NK-92 (cell line): ENCODE data around the gene FAM3A.

ENCODE experiments used
- DNase-seq: peaks from one replicate; lab custom pipeline; 2025; ENCODE audit not compliant: unreplicated experiment; lab: John Stamatoyannopoulos, UW

FAM3A gene

GRCh38 chrX:154481911-154482601 lies 34.0 kb downstream of the FAM3A start:
- DNase-seq: no peak

DNA sequence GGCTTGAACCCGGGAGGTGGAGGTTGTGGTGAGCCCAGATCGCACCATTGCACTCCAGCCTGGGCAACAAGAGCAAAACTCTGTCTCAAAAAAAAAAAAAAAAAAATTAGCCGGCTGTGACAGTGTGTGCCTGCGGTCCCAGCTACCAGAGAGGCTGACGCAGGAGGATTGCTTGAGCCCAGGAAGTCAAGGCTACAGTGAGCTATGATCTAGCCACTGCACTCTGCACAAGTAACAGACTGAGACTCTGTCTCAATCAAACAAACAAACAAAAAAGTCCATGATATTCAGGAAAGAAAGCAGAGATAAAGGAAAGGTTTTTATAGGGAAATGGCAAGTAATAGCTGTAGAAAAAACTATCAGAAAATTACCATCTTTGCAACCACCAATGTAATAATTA lies 34.8 kb downstream of the FAM3A start:
- no peak for DNase-seq

DNA sequence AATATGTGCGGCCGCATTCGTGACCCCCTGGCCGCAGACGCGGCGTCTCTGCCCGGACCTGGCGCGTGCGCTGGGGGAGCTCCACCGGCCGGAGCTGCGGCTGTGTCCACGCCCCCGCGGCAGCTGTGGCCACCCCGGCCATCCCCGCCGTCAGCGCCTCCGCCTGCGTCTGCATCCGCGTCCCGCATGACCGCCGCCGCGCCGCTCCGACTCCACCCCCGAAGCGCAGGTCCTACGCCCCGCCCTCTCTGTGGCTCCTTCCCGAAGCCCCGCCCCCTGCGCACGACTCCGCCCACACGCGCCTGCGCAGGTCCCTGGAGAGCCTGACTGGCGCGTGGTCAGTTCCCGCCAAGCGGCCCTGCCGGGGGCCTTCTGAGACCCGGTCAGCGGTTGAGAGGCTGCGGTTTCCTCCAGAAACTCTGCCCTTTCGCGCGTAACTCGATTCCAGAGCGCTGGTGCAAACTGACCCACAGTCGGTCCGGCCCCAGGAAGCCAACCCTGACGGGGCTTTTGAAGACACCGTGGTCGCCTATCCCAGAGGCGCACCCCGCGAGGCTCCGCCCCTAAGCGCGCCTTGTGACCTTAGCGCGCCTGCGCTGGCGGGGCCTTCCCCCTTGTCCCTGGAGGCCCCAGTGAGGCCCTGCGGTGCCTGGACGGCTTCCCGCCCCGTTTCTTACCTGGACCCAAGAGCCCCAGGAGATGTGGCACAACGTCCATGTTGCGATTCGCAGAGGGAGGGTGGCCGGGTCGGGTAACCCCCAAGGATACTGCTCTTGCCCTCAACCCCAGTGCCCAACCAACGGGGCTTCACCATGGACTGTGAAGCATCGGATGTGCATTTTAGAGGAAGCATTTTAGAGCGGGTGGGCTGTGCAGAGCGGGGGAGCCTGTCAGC lies 37.1 kb downstream of the FAM3A start, which contains the start of gene LAGE3:
Gene LAGE3, minus strand, starts transcription at position 554 of the 895 bp plus-strand sequence. Its CDS starts 366 bp downstream, at position 188.
- DNase-seq: no peak

GRCh38 chrX:154477891-154478477 lies 38.0 kb downstream of the FAM3A start:
- DNase-seq: no peak

- DNase-seq: no peak
These were observed 39.2 kb downstream of the FAM3A start for GRCh38 chrX:154476821-154477220.

- DNase-seq: no peak
These were observed 42.3 kb downstream of the FAM3A start for GRCh38 chrX:154473683-154474082.

GRCh38 chrX:154472685-154473632 lies 43.1 kb downstream of the FAM3A start:
- DNase-seq: no peak

- no peak for DNase-seq
These were observed 44.0 kb downstream of the FAM3A start for GRCh38 chrX:154471839-154472684.

- no peak for DNase-seq
These were observed 45.0 kb downstream of the FAM3A start for GRCh38 chrX:154470914-154471568.

DNA sequence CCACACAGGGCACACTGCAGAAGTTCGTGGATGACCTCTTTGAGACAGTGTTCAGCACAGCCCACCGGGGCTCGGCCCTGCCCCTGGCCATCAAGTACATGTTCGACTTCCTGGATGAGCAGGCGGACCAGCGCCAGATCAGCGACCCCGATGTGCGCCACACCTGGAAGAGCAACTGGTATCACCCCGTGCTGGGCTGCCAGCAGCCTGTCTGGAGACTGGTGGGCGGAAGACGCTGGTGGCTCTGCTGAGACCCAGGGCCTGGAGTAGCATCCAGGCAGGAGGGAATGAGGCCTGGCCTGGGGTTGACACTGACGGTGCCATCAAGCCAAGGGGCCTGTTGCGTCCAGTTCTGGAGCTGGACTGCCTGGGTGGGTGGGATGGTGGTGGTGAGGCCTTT lies 45.6 kb downstream of the FAM3A start:
- DNase-seq: no peak

DNA sequence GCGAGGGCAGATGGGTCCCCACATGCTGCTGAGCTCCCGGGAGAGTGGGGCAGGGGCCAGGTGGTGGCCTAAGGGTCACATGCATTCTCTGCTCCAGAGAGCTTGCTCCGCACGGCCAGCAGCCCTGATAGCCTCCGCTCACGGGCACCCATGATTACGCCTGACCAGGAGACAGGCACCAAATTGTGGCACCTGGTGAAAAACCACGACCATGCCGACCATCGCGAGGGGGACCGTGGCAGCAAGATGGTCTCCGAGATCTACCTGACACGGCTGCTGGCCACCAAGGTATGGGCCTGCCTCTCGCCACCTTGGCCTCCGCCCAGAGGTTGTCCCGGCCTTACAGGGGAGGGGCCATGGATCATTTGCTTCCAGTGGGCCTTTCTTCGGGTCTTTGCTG lies 46.2 kb downstream of the FAM3A start:
- no peak for DNase-seq

- DNase-seq: no peak
These were observed 46.9 kb downstream of the FAM3A start for GRCh38 chrX:154469114-154469513.

GRCh38 chrX:154468217-154468616 lies 47.8 kb downstream of the FAM3A start:
- DNase-seq: no peak

DNA sequence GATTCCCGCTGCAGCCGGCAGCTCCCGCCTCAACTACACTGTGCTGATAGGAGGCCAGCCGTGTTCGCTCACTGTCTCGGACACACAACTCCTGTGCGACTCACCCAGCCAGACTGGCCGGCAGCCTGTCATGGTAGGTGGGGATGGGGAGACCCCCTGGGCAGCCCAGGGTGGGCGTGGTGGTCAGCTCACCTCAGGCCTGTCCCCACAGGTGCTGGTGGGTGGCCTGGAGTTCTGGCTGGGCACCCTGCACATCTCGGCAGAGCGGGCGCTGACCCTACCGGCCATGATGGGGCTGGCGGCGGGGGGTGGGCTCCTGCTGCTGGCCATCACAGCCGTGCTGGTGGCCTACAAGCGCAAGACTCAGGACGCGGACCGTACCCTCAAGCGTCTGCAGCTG lies 48.5 kb downstream of the FAM3A start:
- DNase-seq: no peak

GRCh38 chrX:154466907-154467306 lies 49.1 kb downstream of the FAM3A start:
- DNase-seq: no peak

- no peak for DNase-seq
These were observed 50.0 kb downstream of the FAM3A start for GRCh38 chrX:154466036-154466435.

GRCh38 chrX:154465601-154466000 lies 50.4 kb downstream of the FAM3A start:
- no peak for DNase-seq

DNA sequence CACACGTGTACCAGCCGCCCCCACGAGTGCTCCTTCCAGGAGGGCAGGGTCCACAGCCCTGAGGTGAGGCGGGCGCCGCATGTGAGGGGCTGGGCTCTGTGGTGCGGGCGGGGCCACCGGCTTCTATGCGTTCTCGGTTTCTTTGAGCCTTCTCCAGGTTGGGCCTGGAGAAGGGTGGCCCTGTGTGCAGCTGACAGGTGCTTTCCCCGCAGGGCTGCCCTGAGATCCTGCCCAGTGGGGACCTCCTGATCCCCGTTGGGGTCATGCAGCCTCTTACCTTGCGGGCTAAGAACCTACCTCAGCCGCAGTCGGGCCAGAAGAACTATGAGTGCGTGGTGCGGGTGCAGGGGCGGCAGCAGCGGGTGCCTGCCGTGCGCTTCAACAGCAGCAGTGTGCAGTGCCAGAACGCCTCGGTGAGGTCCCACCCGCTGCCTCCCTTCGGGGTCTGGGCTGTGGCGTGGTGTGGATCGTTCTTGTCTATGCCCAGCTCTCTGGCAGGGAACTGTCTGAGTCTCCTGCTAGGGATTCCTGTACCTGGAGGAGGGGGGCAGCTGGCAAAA lies 51.1 kb downstream of the FAM3A start:
- no peak for DNase-seq

- no peak for DNase-seq
These were observed 52.3 kb downstream of the FAM3A start for GRCh38 chrX:154463611-154464220.
